WERI-Rb-1 (cell line): Measurements from ENCODE around the gene GALNTL6.
A peak's percentile ranks its signal among the peaks of the same experiment; 100 is the strongest.

Experiments used
- DNase-seq: peaks from one replicate; pipeline ENCODE4 v3.0.0-alpha.2; 2020
- H3K27ac ChIP-seq: fragments of 250-450 bp; sonication (Bioruptor Pico); 2 replicates; pipeline ENCODE4 v1.5.1; 2020; ENCODE audit warnings: mild to moderate bottlenecking, moderate library complexity
- H3K27me3 ChIP-seq: fragments of 250-450 bp; sonication (Bioruptor Pico); 2 replicates; pipeline ENCODE4 v1.5.1; 2021; ENCODE audit warnings: mild to moderate bottlenecking, low read depth, moderate library complexity; ENCODE audit not compliant: insufficient read depth, severe bottlenecking
- H3K36me3 ChIP-seq: fragments of 250-450 bp; sonication (Bioruptor Pico); 2 replicates; pipeline ENCODE4 v1.5.1; 2020; ENCODE audit warnings: mild to moderate bottlenecking, moderate library complexity
- H3K4me3 ChIP-seq: 2 replicates; pipeline ENCODE4 v1.5.1; 2011; ENCODE audit warnings: low read depth, mild to moderate bottlenecking, control low read depth, low read length
- H3K9me3 ChIP-seq: fragments of 250-450 bp; sonication (Bioruptor Pico); 2 replicates; pipeline ENCODE4 v1.5.1; 2021; ENCODE audit warnings: mild to moderate bottlenecking, moderate library complexity; ENCODE audit not compliant: severe bottlenecking
- CTCF ChIP-seq: IDR thresholded peaks from 2 replicates; pipeline ENCODE4 v1.5.1; 2011; ENCODE audit warnings: low read depth, mild to moderate bottlenecking, control low read depth, inconsistent platforms, low read length

The GALNTL6 gene

GRCh38 chr4:172680691-172681090 lies 867.5 kb downstream of the GALNTL6 start:
- H3K4me3 ChIP-seq, result no peak overlapping the region
- no peak overlapping the region for H3K27ac ChIP-seq
- no peak for DNase-seq
- no peak for TF ChIP-seq CTCF
- H3K9me3 ChIP-seq, result no peaks in the 10 kb centered on the region
- H3K36me3 ChIP-seq, result no peaks in the 10 kb centered on the region
- H3K27me3 ChIP-seq, result no peaks in the 10 kb centered on the region

GRCh38 chr4:172683021-172683420 lies 869.8 kb downstream of the GALNTL6 start:
- no peaks in the 10 kb centered on the region for H3K9me3 ChIP-seq

GRCh38 chr4:172686021-172686420 lies 872.8 kb downstream of the GALNTL6 start:
- no peak for TF ChIP-seq CTCF
- peak overlapping the region; percentile 73 for H3K27ac ChIP-seq
- H3K9me3 ChIP-seq, result peaks cover 2% of the 10 kb centered on the region
- H3K4me3 ChIP-seq, result no peak overlapping the region
- no peaks in the 10 kb centered on the region for H3K27me3 ChIP-seq
- H3K36me3 ChIP-seq, result no peaks in the 10 kb centered on the region
- peak; percentile 51 for DNase-seq

More at GRCh38 chr4:172683021-172683420, 869.8 kb downstream of the GALNTL6 start:
- TF ChIP-seq CTCF, result no peak
- no peak for DNase-seq
- Histone ChIP-seq H3K4me3 (no peak overlapping the region), H3K27ac (no peak overlapping the region), H3K27me3 (no peaks in the 10 kb centered on the region), H3K36me3 (no peaks in the 10 kb centered on the region)

- no peaks in the 10 kb centered on the region for H3K27me3 ChIP-seq
- no peak overlapping the region for H3K4me3 ChIP-seq
- peak; percentile 41 for DNase-seq
- peaks cover 10% of the 10 kb centered on the region for H3K9me3 ChIP-seq
- no peak overlapping the region for H3K27ac ChIP-seq
- no peaks in the 10 kb centered on the region for H3K36me3 ChIP-seq
- TF ChIP-seq CTCF, result peak; percentile 49
These were observed 875.3 kb downstream of the GALNTL6 start for GRCh38 chr4:172688534-172688933.

GRCh38 chr4:172691552-172691951 lies 878.3 kb downstream of the GALNTL6 start:
- DNase-seq, result no peak

More at GRCh38 chr4:172691552-172691951, 878.3 kb downstream of the GALNTL6 start:
- Histone ChIP-seq H3K36me3 (no peaks in the 10 kb centered on the region), H3K27me3 (no peaks in the 10 kb centered on the region), H3K27ac (no peak overlapping the region), H3K4me3 (no peak overlapping the region), H3K9me3 (peaks cover 10% of the 10 kb centered on the region)
- TF ChIP-seq CTCF, result no peak
